Smooth muscle cell (in vitro differentiated cells): ENCODE results near the gene PRKN. TPM values are rescaled to one million over a fixed set of nuclear protein-coding genes. Genes with fewer than 3 reads are reported as not detected.
A peak's percentile ranks its signal among the peaks of the same experiment; 100 is the strongest.

Source experiments
- DNase-seq: peaks from one replicate; lab custom pipeline; 2025; ENCODE audit not compliant: unreplicated experiment; lab: John Stamatoyannopoulos, UW
- H2AFZ ChIP-seq: fragments of 200-600 bp; sonication (generic); 2 replicates; pipeline ENCODE4 v1.6.0; 2016; ENCODE audit warnings: antibody characterized with exemption, low read depth, mild to moderate bottlenecking
- H3F3A ChIP-seq: fragments of 200-600 bp; sonication (generic); 2 replicates; pipeline ENCODE4 v1.6.0; 2017; ENCODE audit warnings: antibody characterized with exemption, low read depth
- H3K27ac ChIP-seq: fragments of 200-600 bp; sonication (generic); 2 replicates; pipeline ENCODE4 v1.5.1; 2016; ENCODE audit warnings: low read depth, mild to moderate bottlenecking
- H3K27me3 ChIP-seq: fragments of 200-600 bp; sonication (generic); 2 replicates; pipeline ENCODE4 v1.6.1; 2016; ENCODE audit warnings: low read depth, mild to moderate bottlenecking
- H3K36me3 ChIP-seq: fragments of 200-600 bp; sonication (generic); 2 replicates; pipeline ENCODE4 v1.5.1; 2016; ENCODE audit warnings: low read depth
- H3K4me1 ChIP-seq: fragments of 200-600 bp; sonication (generic); 2 replicates; pipeline ENCODE4 v1.5.1; 2016; ENCODE audit warnings: low read depth
- H3K4me2 ChIP-seq: fragments of 200-600 bp; sonication (generic); 2 replicates; pipeline ENCODE4 v1.6.0; 2016; ENCODE audit warnings: mild to moderate bottlenecking
- H3K4me3 ChIP-seq: fragments of 200-600 bp; sonication (generic); 2 replicates; pipeline ENCODE4 v1.5.1; 2016; ENCODE audit warnings: mild to moderate bottlenecking
- H3K79me2 ChIP-seq: fragments of 200-600 bp; sonication (generic); 2 replicates; pipeline ENCODE4 v1.6.0; 2016; ENCODE audit warnings: low read depth, mild to moderate bottlenecking
- H3K9ac ChIP-seq: fragments of 200-600 bp; sonication (generic); 2 replicates; pipeline ENCODE4 v1.6.0; 2016; ENCODE audit warnings: low read depth
- H3K9me3 ChIP-seq: fragments of 200-600 bp; sonication (generic); replicated peaks from 2 replicates; pipeline ENCODE4 v1.5.1; 2016; ENCODE audit warnings: low read depth
- H4K20me1 ChIP-seq: fragments of 200-600 bp; sonication (generic); 2 replicates; pipeline ENCODE4 v1.6.0; 2016; ENCODE audit warnings: low read depth
- CTCF ChIP-seq: fragments of 200-600 bp; sonication (generic); IDR thresholded peaks from 2 replicates; pipeline ENCODE4 v1.5.1; 2017; ENCODE audit warnings: borderline replicate concordance, mild to moderate bottlenecking, antibody characterized with exemption; ENCODE audit not compliant: insufficient read depth, poor library complexity, severe bottlenecking
- WGBS: methylation state at CpG from one replicate; pipeline ENCODE4 v1.1.7; 2016; ENCODE audit warnings: low lambda C conversion rate; 5-methylcytosine and 5-hydroxymethylcytosine counted together
- polyA plus RNA-seq: library from polyadenylated mRNA; unstranded; fragments of >200 nt; fragmentation: Nextera tagmentation; extraction: Ambion mirVana; gene quantifications from 2 replicates; pipeline ENCODE4 v1.2.1, GENCODE V29; 2016
- total RNA-seq: library from RNA; depleted of rRNA; stranded (reverse); fragments of >200 nt; gene quantifications from 2 replicates; pipeline ENCODE4 v1.2.3, GENCODE V29; 2014

Gene PRKN
- total and polyA plus RNA-seq, 2 experiments from 2014 or later, result 0.81 to 5.1 TPM

DNA sequence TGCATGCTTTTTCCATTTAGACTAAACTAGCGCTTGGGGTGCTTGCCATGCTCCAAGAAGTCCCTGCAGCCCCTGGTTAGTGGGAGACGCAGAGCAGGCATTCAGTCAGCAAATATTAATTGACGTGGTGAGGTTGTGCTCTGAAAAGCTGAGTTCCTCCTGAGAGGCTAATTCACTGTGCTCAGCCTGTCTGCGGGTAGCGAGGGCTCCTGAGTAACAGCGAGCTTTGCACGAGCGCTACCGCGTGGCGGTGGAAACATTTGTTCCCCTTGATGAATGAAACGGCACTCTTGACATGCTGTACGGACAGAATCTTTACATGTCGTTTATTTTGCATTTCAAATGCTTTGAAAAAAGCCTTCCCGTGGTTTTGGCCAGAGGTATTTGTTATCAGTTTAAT, 1283.1 kb downstream of the PRKN start:
- Histone ChIP-seq H2AFZ (peak overlapping the region; percentile 17), H3K9me3 (no peaks in the 10 kb centered on the region), H4K20me1 (no peaks in the 10 kb centered on the region), H3K79me2 (no peaks in the 10 kb centered on the region), H3K36me3 (no peaks in the 10 kb centered on the region), H3K27ac (no peak overlapping the region), H3K4me3 (no peak overlapping the region), H3K27me3 (no peaks in the 10 kb centered on the region), H3K9ac (no peak overlapping the region), H3K4me1 (peaks cover 22% of the 10 kb centered on the region), H3F3A (no peaks in the 10 kb centered on the region), H3K4me2 (peak overlapping the region; percentile 57)
- no peak for DNase-seq
- TF ChIP-seq CTCF, result no peak
- WGBS, result 39% methylated on average over 15 of the region's 15 CpGs

- WGBS, result 29% methylated on average over 8 of the region's 8 CpGs
- H3K4me2 ChIP-seq, result peak overlapping the region; percentile 57
- peaks cover 22% of the 10 kb centered on the region for H3K4me1 ChIP-seq
- no peak overlapping the region for H3K9ac ChIP-seq
- no peaks in the 10 kb centered on the region for H3K79me2 ChIP-seq
- no peaks in the 10 kb centered on the region for H3K9me3 ChIP-seq
- no peak overlapping the region for H3K27ac ChIP-seq
- no peaks in the 10 kb centered on the region for H3K36me3 ChIP-seq
- peak overlapping the region; percentile 17 for H2AFZ ChIP-seq
- no peak for DNase-seq
- no peak for TF ChIP-seq CTCF
- H3F3A ChIP-seq, result no peaks in the 10 kb centered on the region
- H3K27me3 ChIP-seq, result no peaks in the 10 kb centered on the region
- H4K20me1 ChIP-seq, result no peaks in the 10 kb centered on the region
- H3K4me3 ChIP-seq, result no peak overlapping the region
Observed at GRCh38 chr6:161443848-161444247, 1283.7 kb downstream of the PRKN start.

DNA sequence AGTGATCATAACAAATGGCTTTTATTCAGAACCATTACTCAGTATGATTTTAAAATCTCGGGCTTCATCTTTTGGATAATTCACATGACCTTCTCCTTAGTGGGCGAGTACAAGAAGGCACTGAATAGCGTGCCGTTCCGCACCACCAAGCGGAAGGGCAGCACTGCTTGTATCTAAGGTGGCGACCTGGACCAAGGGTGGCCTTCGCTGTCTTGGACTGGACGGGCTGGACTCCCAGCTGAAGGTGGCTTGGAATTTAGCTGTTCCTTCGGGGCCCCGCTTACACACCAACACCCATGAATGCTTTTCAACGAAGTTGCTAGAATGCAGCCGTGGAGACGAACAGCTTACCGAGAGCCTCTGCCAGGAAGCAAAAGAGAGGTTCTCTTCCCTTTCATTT, 1285.1 kb downstream of the PRKN start:
- H3F3A ChIP-seq, result no peaks in the 10 kb centered on the region
- H2AFZ ChIP-seq, result no peak overlapping the region
- H3K27ac ChIP-seq, result no peak overlapping the region
- 96% methylated on average over 15 of the region's 15 CpGs for WGBS
- peaks cover 22% of the 10 kb centered on the region for H3K4me1 ChIP-seq
- no peak overlapping the region for H3K4me3 ChIP-seq
- no peaks in the 10 kb centered on the region for H3K27me3 ChIP-seq
- no peaks in the 10 kb centered on the region for H3K79me2 ChIP-seq
- H4K20me1 ChIP-seq, result no peaks in the 10 kb centered on the region
- no peaks in the 10 kb centered on the region for H3K36me3 ChIP-seq
- H3K4me2 ChIP-seq, result no peak overlapping the region
- TF ChIP-seq CTCF, result no peak
- H3K9me3 ChIP-seq, result no peaks in the 10 kb centered on the region
- H3K9ac ChIP-seq, result no peak overlapping the region
- no peak for DNase-seq

GRCh38 chr6:161440299-161440698, 1287.3 kb downstream of the PRKN start:
- Histone ChIP-seq H3K27ac (no peak overlapping the region), H3K79me2 (no peaks in the 10 kb centered on the region), H3K4me1 (peaks cover 19% of the 10 kb centered on the region), H3F3A (no peaks in the 10 kb centered on the region), H3K36me3 (no peaks in the 10 kb centered on the region), H3K4me3 (no peak overlapping the region), H2AFZ (no peak overlapping the region), H3K9me3 (no peaks in the 10 kb centered on the region), H3K4me2 (no peak overlapping the region), H4K20me1 (no peaks in the 10 kb centered on the region), H3K27me3 (no peaks in the 10 kb centered on the region), H3K9ac (no peak overlapping the region)
- DNase-seq, result no peak
- WGBS, result 75% methylated on average over 4 of the region's 4 CpGs
- no peak for TF ChIP-seq CTCF
